GM19438 (cell line): ENCODE results near the gene ALPP.
"Not testable (repeated sequence)": the region's sequence is repeated elsewhere in the genome, so short reads cannot be mapped to it uniquely, and the experiment has no call there.

Experiments
- ATAC-seq: cut with Tn5 transposase; IDR thresholded peaks from one replicate; pipeline ENCODE4 v1.9.1; 2021; ENCODE audit warnings: low read depth; ENCODE audit not compliant: unreplicated experiment

ALPP gene

DNA sequence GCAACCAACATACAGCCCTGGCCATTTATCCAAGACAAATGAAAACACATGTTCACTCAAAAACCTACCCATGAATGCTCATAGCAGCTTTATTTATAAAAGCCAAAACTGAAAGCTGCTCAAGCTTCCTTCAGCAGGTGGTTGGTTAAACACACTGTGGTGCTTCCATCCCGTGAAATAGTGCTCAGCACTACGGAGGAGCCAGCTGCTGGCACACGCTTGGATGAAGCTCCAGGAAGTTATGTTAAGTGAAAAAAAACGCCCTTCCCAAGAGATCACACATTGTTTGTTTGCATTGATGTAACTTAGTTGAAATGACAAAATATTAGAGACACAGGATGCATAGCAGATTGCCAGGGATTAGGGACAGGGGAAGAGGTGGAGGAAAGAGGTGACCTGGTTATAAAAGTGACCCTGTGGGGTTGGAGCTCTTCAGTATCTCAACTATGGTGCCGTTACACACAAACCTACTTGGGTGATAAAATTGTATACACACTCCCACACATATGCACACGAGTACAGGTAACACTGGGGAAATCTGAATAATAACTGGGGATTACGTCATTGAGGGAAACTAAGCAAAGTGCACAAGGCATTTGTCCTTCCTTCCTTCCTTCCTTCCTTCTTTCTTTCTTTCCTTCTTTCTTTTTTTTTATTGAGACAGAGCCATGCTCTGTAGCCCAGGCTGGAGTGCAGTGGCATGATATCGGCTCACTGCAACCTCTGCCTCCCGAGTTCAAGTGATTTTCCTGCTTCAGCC is 21.9 kb downstream of the ALPP start:
- ATAC-seq = no peak

DNA sequence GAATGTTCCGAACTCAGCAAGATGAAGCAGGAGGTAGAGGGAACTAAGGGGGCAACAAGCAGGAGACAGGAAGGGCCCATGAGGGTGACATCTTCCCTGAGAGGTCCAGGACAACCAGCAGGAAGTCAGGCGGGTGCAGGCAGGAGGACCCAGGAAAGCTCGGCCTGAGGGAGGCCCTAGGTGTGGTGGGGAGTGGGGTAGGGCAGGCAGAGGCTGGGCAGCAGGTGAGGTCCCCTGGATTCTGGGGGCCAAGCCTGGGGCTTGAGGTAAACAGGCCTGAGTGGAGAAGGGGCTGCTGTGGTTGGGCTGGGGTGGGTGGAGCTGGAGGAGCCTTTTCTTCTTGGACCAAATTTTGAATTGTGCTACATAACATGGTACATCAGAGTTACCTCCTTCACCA is 24.0 kb downstream of the ALPP start:
- no peak for ATAC-seq

DNA sequence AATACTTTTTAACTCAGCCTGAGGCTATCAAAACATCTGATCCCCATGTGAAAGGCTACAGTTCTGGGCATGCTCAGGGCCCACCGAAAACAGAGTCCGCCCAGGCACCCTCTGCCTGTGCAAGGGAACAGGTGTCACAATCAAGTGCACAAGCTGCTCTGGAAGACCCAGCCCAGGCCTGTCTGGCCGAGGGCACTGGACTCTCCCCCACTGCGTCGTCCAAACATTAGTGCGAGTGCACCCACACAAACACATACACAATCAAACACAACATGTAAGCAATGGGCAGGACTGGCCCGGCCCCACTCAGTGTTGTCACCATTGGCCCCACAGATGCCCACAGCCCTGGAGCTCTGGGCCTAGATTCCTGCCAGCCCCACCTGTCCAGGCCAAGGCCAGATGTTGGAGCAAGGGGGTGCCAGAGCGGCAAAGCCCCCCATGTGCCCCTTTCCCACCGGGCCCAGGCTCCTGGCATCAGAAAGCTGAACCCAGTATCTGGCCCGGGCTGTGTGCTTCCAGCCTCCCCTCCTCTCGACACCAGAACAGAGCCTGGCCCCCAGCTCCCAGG is 27.5 kb downstream of the ALPP start:
- ATAC-seq = no peak

DNA sequence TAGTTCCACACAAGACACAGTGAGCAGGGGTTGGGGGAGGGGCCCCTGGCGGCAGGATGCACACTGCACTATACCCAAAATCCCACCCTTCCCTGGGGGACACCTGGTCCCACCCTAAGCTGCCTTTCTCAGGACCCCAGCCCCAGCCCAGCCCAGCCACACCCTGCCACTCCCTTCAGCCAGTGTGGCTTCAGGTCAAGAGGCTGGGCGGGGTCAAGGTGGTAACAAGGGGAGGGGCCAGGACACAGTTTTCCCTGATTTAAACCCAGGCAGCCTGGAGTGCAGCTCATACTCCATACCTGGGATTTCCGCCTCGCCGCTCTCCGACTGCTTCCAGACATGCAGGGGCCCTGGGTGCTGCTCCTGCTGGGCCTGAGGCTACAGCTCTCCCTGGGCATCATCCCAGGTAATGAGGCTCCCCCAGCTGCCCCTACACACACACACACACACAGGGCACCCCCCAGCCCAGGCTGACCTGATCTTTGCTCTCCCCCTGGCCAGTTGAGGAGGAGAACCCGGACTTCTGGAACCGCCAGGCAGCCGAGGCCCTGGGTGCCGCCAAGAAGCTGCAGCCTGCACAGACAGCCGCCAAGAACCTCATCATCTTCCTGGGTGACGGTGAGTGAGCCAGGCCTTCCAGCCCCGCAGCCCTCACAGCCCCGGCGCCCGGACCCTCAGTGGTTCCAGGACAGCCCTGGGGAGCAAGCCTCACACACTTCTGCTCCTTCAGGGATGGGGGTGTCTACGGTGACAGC is 28.2 kb downstream of the ALPP start, which contains the start of gene ALPG:
ALPG (plus strand) TSS at position 289 of the 755 bp plus-strand sequence; CDS start at position 340, 51 bp downstream.
- no peak for ATAC-seq

DNA sequence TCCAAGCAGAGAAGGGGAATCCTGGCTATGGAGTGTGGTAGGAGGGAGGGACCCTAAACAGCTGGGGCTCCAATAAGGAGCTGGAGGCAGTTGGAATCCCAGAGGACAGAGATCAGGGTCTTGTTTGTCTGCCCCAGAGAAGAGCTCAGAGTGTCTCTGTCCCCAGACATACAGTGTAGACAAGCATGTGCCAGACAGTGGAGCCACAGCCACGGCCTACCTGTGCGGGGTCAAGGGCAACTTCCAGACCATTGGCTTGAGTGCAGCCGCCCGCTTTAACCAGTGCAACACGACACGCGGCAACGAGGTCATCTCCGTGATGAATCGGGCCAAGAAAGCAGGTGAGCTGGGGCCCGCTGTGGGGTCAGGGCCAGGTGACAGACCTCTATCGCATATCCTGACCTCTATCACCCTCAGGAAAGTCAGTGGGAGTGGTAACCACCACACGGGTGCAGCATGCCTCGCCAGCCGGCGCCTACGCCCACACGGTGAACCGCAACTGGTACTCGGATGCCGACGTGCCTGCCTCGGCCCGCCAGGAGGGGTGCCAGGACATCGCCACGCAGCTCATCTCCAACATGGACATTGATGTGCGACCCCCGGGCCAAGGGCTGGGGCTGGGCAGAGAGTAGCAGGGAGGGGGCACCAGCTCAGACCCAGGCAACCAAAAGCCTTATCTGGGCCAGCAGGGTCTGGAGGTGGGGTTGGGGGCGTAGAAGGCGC is 29.0 kb downstream of the ALPP start:
- ATAC-seq = not testable (repeated sequence)

DNA sequence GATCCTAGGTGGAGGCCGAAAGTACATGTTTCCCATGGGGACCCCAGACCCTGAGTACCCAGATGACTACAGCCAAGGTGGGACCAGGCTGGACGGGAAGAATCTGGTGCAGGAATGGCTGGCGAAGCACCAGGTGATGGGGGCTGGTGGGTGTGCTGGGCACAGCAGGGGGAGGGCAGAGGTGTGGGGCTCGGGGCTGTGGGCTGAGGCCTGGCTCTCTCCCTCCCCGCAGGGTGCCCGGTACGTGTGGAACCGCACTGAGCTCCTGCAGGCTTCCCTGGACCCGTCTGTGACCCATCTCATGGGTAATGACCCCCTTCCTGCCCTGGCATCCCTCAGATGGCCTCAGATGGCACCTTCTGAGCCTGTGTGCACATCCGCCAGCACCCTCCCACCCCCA is 29.7 kb downstream of the ALPP start:
- not testable (repeated sequence) for ATAC-seq

DNA sequence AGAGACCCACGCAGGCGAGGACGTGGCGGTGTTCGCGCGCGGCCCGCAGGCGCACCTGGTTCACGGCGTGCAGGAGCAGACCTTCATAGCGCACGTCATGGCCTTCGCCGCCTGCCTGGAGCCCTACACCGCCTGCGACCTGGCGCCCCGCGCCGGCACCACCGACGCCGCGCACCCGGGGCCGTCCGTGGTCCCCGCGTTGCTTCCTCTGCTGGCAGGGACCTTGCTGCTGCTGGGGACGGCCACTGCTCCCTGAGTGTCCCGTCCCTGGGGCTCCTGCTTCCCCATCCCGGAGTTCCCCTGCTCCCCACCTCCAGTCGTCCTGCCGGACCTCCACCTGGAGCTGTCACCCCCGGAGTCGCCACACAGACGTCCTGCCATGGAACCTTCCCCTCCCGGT is 31.1 kb downstream of the ALPP start:
- not testable (repeated sequence) for ATAC-seq

DNA sequence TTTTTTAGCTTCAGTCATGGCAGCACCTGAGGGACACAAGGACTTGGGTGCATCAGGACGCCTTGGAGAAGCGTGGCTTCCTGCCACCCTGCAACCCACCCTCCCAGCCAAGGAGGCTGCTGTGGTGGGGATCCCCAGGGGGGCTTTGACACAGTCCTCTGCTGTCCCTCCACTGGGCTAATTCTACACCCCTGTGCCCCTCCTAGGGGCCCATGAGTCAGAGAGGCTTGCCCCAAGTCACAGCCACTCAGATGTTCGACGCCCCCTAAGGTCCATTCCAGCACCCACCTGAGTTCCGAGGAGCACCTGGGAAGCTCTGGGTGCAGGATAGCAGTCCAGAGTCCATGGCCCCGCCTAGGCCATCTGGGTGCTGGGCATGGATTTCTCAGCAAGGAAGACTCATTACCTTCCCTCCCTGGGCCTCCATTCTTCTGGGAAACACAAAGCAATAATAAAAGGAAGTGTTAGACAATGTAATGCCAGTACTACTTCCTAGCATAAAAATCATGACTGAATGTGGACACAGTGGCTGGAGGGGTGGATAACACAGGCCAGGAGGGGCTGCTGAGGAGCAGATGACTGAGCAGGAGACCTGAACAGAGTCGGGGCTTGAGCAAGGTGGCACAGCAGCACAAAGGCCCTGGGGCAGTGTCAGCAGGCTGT is 31.8 kb downstream of the ALPP start:
- no peak for ATAC-seq

DNA sequence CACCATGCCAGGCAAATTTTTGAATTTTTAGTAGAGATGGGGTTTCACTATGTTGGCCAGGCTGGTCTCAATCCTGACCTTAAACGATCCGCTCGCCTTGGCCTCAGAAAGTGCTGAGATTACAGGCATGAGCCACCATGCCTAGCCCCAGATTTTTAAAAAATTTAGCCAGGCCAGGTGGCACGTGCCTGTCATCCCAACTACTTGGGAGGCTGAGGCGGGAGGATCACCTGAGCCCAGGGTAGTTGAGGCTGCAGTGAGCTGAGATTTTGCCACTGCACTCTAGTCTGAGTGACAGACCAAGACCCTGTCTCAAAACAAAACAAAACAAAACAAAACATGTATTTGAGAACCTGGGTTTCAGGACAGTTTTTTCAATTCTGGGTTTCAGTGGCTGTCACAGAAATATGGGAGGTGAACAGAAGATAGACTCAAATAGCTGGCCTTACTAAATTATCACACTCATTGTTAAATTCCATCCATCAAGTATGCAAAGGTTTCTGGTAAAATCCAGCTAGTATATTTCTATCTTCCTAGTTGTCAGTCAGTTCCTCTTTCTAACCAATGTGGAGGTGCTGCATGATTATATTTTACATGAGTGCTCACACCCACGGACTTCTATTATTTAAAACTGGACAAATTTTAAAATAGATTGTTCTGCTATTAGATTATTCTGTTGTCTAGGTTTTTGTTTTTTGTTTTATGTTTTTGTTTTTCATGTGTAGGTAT is 33.5 kb downstream of the ALPP start:
- ATAC-seq = no peak

DNA sequence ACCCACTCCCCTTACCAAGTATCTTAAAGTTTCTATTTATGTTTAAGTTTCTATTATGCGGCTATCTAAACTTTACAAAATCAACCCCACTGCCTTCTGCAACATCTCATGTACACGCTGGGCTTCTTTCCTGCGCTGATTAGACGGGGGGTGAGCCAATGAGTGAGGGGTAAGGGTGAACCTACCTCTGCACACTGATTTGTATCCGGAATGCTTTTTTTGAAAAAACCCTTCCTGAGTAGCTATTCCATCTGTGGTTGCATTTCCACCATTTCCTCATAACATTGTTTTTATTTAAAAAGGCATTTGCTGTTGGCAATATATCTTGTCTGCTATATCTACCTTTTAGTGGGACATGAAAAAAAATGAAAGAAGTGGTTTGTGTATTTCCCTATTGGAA is 34.4 kb downstream of the ALPP start:
- no peak for ATAC-seq

DNA sequence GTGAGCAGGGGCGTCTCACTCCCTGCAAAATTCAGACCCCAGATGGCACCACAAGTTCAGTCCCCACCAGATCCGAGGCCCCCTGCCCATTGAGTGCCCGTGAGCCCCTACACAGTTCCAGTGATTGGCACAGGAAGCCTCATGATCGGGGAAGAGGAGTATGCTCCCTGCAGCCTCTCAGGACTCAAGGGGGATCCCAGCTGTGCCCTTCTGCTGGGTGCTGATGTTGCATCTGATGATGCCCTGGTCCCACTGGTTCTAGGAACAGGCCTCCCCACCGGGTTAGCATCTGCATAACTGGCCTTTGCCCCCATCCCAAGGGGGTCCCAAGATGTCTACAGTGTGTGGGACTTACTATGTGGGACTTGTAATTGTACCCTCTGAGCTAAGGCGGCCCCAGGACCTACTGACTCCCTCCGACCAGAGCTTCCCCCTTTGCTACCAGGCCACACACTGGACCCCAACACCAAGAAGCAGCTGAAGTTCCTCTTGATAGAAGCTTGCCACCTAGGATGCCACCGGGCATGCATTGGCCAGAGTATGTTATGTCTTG is 36.7 kb downstream of the ALPP start:
- ATAC-seq = no peak

DNA sequence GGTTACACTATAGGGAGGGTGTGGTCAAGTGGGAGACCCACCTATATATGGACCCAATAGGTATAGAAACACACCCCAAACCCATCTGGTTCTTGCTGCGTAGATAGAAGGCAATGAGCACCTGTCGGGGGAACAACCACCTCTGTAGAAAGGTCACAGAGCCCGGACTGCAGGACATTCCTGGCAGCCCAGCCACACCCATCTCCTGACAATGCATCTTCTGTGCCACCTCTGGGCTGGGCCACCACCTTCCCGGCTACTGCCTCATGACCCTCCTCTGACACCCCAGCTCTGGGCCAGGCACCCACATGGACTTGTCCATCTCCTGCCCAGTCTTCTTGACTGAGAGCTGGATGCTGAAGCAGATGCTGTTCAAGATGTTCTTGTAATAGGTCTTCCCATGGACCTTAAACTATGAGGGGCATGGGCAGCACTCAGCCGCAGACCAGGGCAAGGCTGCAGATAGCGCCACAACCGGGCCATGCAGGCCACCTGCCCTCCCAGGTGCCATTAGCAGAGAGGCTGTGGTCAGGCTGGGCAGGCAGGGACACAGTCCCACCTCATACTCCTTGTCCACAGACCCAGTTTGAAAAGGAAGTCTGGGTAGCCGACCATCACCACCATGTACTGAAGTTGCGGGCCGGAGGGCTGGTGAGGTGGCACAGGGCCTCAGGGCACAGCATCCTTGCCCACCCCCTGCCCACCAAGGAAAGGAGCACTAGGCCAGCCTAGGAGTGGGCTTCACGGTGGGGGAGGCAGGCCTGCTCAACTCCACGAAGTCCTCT is 37.4 kb downstream of the ALPP start:
- no peak for ATAC-seq

DNA sequence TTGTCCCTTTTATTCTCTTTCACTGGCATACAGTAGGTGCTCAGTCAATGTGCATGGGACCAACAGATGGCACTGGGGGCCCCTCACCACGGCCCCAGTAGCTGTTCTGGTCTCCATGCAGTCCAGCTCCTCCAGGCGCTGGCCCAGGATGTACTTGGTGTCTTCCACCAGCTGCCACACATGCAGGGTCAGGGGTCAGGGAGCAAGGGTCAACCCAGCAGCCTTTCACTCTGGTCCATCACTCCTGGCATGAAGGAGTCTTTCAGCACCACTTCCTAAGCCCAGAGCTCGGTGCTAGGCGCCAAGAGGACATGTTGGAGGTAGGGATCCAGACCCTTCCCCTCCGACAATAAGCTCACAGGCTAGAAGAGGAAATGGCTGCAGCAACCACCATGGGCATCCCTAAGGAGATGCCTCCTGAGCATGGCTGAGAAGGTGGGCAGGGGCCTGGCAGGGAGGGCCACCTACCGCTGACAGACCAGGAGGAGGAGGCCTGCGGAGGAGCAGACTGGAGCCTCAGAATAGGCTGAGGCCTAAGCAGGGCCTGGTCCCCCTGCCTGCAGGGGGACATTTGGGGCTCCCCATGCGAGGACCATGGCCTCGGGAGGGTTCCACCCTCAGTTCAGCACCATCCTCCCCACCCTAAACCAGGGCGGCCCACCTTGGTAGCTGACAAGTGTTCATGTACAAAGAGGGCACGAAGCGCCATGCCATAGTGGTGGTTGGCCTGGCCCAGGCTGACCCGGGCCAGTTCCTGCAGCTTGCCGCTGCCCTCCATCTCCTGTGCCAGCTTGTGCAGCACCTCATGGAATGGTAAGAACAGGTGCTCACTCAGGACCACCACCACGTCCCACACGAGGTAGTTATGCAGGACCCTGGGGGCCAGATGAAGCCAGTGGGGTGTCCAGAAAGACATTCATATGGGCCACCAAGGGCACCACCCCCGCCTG is 38.2 kb downstream of the ALPP start:
- no peak for ATAC-seq

DNA sequence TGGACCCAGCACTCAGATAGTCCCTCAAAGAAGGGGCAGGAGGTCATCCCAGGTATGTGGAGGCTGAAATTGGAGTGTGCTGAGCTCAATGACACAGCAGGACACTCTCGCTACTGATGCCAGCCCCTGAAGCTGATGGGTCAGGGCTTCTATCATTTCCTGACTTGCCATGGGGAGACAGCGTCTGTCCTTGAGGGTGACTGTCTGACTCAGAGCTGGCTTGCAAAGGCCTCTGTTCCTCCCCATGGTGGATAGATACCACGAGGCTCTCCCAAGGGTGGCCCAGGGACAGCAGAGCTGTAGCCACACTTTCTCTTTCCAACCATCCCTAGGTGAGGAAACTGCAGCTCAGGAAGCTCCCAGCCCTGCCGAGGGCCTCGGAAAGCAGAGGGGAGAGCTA is 38.9 kb downstream of the ALPP start:
- no peak for ATAC-seq

DNA sequence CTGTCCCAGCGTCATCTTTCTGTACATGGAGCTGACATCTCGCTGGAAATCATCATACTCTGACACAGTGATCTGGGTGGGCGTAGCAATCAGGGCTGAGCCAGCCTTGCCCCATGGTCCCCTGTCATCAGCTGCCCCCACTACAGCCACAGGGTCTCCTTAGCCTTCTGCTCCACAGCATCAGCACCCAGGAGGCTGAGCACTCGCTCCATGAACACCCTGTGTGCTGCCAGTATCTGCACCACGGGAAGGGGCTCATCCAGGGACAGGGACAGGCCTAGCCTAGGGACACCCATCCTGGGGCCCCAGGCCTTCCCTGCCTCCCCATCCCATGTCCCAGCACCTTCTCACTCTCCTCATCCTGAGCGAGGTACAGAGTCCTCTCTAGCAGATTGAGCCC is 39.5 kb downstream of the ALPP start:
- ATAC-seq = no peak

DNA sequence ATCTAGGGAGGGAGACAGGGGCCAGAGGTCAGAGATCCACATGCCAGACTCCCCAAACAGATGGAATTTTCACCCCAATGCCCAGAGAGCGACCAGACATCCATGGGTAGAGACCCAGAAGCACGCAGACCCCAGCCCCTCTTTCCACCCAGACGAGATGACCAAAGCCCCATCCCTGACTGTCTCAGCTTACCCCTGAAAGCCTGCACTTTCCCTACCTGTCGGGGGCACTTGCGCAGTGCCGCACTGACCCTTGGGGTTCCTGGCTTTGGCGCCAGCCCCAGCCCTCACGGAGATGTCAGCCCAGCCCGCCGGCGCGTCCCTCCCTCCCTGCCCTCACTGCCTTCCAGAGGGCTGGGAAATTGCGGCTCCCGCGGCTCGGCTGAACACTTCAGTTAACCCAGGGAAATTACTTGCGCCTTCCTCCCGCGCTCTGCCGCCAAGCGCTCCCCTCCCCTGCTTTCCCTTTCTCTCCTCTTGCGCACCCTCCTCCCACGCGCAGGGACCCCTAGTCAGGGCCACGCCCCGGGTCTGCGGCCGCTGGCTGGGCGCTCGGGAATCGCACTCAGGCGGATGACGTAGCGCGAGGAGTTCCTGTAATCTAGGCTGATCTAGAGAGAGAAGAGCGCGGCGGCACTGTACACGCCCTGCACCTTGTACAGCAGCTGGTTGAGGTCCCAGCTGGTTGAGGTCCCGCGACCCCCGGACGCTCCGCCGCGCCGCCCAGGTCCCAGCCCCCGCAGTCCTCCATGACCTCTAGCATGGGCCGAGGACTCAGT is 40.1 kb downstream of the ALPP start:
- no peak for ATAC-seq
